HepG2 (cell line): ENCODE results near the gene SRSF4. TPM values are rescaled to one million over a fixed set of nuclear protein-coding genes. Genes with fewer than 3 reads are reported as not detected.

Source experiments
- ASH2L ChIP-seq: fragments of 300-600, 200-600 bp; sonication (generic); IDR thresholded peaks from 2 replicates; pipeline ENCODE4 v1.7.0; 2017; ENCODE audit warnings: low read depth, mild to moderate bottlenecking, moderate library complexity, mixed read lengths, low read length; ENCODE audit not compliant: insufficient read length
- EHMT2 ChIP-seq: fragments of 200-600 bp; sonication (generic); IDR thresholded peaks from 2 replicates; pipeline ENCODE4 v1.7.0; 2017; ENCODE audit warnings: antibody characterized with exemption, low read depth, low read length, borderline replicate concordance
- MAFK ChIP-seq, 2 experiments: IDR thresholded peaks in 1 of 2; conservative IDR thresholded peaks in 1 of 2; 2 replicates each; pipeline ENCODE4 v1.6.1; 2011; ENCODE audit warnings: improper control_type of control experiment in 2 of 2, low read length in 2 of 2
- SALL2 ChIP-seq: sonication (generic); formaldehyde crosslinking; IDR thresholded peaks from 2 replicates; pipeline ENCODE4 v1.8.1; 2023; ENCODE audit warnings: mild to moderate bottlenecking, missing genetic modification reagents, inconsistent platforms
- TAF15 ChIP-seq: fragments of 200-400 bp; formaldehyde crosslinking; IDR thresholded peaks from one replicate; pipeline ENCODE4 v1.6.1; 2018; ENCODE audit warnings: mild to moderate bottlenecking, low read depth, low read length; ENCODE audit not compliant: poor library complexity, severe bottlenecking
- ZBTB3 ChIP-seq: sonication (generic); formaldehyde crosslinking; IDR thresholded peaks from 2 replicates; pipeline ENCODE4 v1.4.0; 2020; ENCODE audit warnings: low read depth, mild to moderate bottlenecking, moderate library complexity, missing genetic modification reagents, borderline replicate concordance
- polyA plus RNA-seq, 8 experiments: library from polyadenylated mRNA; depleted of rRNA in 3 of 8; stranded (reverse) in 7 of 8; unstranded in 1 of 8; fragments of >200 nt; fragmentation: Illumina TruSeq in 4 of 8; extraction: Trizol in 4 of 8; gene quantifications; 2 replicates each; pipeline versions ENCODE4 v1.2.1 to v1.2.3, GENCODE V29; 2011 to 2016; ENCODE audit warnings: low read depth in 4 of 8, missing spikeins in 1 of 8, mixed read lengths in 1 of 8; ENCODE audit not compliant: insufficient read depth in 1 of 8
- total RNA-seq, 5 experiments: library from RNA; depleted of rRNA; stranded (reverse); fragments of >200 nt; fragmentation: Illumina TruSeq; extraction: Trizol; gene quantifications; 2 replicates each; pipeline ENCODE4 v1.2.3, GENCODE V29; 2016; ENCODE audit warnings: low read depth in 1 of 5
- TF ChIP-seq, protein P1 (sequence below): sonication (generic); formaldehyde crosslinking; IDR thresholded peaks from 2 replicates; pipeline ENCODE4 v1.9.0; 2021; ENCODE audit warnings: missing genetic modification reagents, borderline replicate concordance
- TF ChIP-seq, protein P2 (sequence below): sonication (generic); formaldehyde crosslinking; IDR thresholded peaks from 2 replicates; pipeline ENCODE4 v1.5.1; 2020; ENCODE audit warnings: missing genetic modification reagents, mild to moderate bottlenecking, borderline replicate concordance
- TF ChIP-seq, protein P3 (sequence below), 2 experiments: fragments of 450-650 bp in 1 of 2; sonication (generic) in 1 of 2; formaldehyde crosslinking in 1 of 2; IDR thresholded peaks; 2 replicates each; pipeline versions ENCODE4 v1.6.1 to v1.8.0; 2016 to 2022; ENCODE audit warnings: antibody characterized with exemption in 1 of 2, mild to moderate bottlenecking in 1 of 2, missing genetic modification reagents in 1 of 2
- TF ChIP-seq, protein P4 (sequence below): sonication (generic); formaldehyde crosslinking; IDR thresholded peaks from 2 replicates; pipeline ENCODE4 v1.8.0; 2022; ENCODE audit warnings: missing genetic modification reagents, mild to moderate bottlenecking, moderate library complexity, borderline replicate concordance

SRSF4 gene
- total and polyA plus RNA-seq, 2 of the 13 experiments (the other 11 are each of a cell fraction or from before 2014, with no cell fraction given), result 37.7 to 50.9 TPM

DNA sequence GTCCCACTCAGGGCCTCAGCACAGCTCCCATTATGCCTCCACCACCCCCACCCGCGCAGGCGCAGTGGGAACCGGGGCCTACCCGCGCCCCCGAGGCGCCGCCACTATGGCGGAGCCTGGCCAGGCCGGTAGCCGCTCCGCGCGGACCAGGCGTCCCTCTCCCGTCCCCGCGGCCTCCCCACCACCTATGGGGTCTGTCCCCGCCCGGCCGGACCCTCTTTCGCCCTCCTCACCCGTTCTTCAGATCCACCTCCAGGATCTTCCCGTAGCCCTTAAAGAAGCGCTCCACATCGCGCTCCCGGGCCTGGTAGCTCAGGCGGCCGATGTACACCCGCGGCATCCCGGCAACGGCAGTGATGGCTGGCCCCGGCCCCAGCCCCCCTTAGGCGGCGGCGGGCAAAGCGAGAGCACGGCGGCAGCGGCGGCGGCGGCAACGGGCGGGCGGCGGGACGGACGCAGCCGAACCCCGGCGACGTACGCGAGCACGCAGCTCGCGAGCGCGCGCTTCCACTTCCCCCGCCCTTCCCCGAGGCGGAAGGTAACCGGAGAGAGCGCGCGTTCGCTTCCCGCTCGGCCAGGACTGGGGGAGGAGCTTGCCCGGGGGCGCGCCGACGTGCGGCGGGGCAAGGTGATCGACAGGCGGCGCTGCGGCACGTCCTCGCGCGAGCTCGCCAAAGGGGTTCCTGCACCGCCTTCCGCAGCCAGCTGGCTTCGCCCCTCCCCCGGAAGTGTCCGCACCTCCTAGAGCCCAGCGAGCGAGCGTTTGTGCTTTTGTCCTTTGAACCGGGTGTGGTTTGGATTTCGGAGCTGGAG lies at the start of gene SRSF4 (continued):
- TF ChIP-seq, protein P1, sequence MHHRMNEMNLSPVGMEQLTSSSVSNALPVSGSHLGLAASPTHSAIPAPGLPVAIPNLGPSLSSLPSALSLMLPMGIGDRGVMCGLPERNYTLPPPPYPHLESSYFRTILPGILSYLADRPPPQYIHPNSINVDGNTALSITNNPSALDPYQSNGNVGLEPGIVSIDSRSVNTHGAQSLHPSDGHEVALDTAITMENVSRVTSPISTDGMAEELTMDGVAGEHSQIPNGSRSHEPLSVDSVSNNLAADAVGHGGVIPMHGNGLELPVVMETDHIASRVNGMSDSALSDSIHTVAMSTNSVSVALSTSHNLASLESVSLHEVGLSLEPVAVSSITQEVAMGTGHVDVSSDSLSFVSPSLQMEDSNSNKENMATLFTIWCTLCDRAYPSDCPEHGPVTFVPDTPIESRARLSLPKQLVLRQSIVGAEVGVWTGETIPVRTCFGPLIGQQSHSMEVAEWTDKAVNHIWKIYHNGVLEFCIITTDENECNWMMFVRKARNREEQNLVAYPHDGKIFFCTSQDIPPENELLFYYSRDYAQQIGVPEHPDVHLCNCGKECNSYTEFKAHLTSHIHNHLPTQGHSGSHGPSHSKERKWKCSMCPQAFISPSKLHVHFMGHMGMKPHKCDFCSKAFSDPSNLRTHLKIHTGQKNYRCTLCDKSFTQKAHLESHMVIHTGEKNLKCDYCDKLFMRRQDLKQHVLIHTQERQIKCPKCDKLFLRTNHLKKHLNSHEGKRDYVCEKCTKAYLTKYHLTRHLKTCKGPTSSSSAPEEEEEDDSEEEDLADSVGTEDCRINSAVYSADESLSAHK (CRISPR knock-in tag), result no peak
- TF ChIP-seq TAF15 (no peak), ASH2L (peak; percentile 90), SALL2 (CRISPR knock-in tag) (0 out of 2 replicates have a peak, but pooled peaks have one; percentile 74), ZBTB3 (CRISPR knock-in tag) (no peak), MAFK (conservative IDR thresholded peaks at IDR 0.05 in 1 of 2, IDR thresholded peaks at IDR 0.05 in 1 of 2; ENCODE audit: low read length in 2 of 2) (no peak), EHMT2 (no peak)
- TF ChIP-seq, protein P2, sequence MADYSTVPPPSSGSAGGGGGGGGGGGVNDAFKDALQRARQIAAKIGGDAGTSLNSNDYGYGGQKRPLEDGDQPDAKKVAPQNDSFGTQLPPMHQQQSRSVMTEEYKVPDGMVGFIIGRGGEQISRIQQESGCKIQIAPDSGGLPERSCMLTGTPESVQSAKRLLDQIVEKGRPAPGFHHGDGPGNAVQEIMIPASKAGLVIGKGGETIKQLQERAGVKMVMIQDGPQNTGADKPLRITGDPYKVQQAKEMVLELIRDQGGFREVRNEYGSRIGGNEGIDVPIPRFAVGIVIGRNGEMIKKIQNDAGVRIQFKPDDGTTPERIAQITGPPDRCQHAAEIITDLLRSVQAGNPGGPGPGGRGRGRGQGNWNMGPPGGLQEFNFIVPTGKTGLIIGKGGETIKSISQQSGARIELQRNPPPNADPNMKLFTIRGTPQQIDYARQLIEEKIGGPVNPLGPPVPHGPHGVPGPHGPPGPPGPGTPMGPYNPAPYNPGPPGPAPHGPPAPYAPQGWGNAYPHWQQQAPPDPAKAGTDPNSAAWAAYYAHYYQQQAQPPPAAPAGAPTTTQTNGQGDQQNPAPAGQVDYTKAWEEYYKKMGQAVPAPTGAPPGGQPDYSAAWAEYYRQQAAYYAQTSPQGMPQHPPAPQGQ (CRISPR knock-in tag), result peak; percentile 32; the same call in 1 of the 2 replicates
- TF ChIP-seq, protein P3, sequence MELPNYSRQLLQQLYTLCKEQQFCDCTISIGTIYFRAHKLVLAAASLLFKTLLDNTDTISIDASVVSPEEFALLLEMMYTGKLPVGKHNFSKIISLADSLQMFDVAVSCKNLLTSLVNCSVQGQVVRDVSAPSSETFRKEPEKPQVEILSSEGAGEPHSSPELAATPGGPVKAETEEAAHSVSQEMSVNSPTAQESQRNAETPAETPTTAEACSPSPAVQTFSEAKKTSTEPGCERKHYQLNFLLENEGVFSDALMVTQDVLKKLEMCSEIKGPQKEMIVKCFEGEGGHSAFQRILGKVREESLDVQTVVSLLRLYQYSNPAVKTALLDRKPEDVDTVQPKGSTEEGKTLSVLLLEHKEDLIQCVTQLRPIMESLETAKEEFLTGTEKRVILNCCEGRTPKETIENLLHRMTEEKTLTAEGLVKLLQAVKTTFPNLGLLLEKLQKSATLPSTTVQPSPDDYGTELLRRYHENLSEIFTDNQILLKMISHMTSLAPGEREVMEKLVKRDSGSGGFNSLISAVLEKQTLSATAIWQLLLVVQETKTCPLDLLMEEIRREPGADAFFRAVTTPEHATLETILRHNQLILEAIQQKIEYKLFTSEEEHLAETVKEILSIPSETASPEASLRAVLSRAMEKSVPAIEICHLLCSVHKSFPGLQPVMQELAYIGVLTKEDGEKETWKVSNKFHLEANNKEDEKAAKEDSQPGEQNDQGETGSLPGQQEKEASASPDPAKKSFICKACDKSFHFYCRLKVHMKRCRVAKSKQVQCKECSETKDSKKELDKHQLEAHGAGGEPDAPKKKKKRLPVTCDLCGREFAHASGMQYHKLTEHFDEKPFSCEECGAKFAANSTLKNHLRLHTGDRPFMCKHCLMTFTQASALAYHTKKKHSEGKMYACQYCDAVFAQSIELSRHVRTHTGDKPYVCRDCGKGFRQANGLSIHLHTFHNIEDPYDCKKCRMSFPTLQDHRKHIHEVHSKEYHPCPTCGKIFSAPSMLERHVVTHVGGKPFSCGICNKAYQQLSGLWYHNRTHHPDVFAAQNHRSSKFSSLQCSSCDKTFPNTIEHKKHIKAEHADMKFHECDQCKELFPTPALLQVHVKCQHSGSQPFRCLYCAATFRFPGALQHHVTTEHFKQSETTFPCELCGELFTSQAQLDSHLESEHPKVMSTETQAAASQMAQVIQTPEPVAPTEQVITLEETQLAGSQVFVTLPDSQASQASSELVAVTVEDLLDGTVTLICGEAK (IDR thresholded peaks at IDR 0.05), result no peak
- TF ChIP-seq, protein P3 (CRISPR knock-in tag; IDR thresholded peaks at IDR 0.05), result no peak
- TF ChIP-seq, protein P4, sequence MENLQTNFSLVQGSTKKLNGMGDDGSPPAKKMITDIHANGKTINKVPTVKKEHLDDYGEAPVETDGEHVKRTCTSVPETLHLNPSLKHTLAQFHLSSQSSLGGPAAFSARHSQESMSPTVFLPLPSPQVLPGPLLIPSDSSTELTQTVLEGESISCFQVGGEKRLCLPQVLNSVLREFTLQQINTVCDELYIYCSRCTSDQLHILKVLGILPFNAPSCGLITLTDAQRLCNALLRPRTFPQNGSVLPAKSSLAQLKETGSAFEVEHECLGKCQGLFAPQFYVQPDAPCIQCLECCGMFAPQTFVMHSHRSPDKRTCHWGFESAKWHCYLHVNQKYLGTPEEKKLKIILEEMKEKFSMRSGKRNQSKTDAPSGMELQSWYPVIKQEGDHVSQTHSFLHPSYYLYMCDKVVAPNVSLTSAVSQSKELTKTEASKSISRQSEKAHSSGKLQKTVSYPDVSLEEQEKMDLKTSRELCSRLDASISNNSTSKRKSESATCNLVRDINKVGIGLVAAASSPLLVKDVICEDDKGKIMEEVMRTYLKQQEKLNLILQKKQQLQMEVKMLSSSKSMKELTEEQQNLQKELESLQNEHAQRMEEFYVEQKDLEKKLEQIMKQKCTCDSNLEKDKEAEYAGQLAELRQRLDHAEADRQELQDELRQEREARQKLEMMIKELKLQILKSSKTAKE (CRISPR knock-in tag), result no peak; the same call in none of the 2 replicates
